Memory B cell (primary cell): ENCODE data around the gene SCPEP1.

ENCODE experiments used
- ATAC-seq: fragments of 150-1000 bp; cut with Tn5 transposase; 2 replicates; pipeline ENCODE4 v1.10.0; 2021; ENCODE audit warnings: low read depth, mild to moderate bottlenecking, moderate library complexity
- DNase-seq, 2 donors: peaks; one replicate each; pipeline ENCODE4 v3.0.0; 2022; ENCODE audit warnings: low spot score in 2 of 2
- H3K27ac Mint-ChIP-seq: one replicate; pipeline ENCODE4 v1.8.0; 2022; ENCODE audit warnings: mild to moderate bottlenecking, moderate library complexity, mixed read lengths
- H3K27me3 Mint-ChIP-seq: one replicate; pipeline ENCODE4 v1.8.0; 2022; ENCODE audit warnings: mixed read lengths
- H3K36me3 Mint-ChIP-seq: one replicate; pipeline ENCODE4 v1.8.0; 2022; ENCODE audit warnings: mild to moderate bottlenecking, mixed read lengths
- H3K4me1 Mint-ChIP-seq: one replicate; pipeline ENCODE4 v1.8.0; 2022; ENCODE audit warnings: mixed read lengths
- H3K4me3 Mint-ChIP-seq: one replicate; pipeline ENCODE4 v1.8.0; 2022; ENCODE audit warnings: mild to moderate bottlenecking, moderate library complexity, mixed read lengths
- H3K9me3 Mint-ChIP-seq: one replicate; pipeline ENCODE4 v1.8.0; 2022; ENCODE audit warnings: mixed read lengths

SCPEP1 gene

DNA sequence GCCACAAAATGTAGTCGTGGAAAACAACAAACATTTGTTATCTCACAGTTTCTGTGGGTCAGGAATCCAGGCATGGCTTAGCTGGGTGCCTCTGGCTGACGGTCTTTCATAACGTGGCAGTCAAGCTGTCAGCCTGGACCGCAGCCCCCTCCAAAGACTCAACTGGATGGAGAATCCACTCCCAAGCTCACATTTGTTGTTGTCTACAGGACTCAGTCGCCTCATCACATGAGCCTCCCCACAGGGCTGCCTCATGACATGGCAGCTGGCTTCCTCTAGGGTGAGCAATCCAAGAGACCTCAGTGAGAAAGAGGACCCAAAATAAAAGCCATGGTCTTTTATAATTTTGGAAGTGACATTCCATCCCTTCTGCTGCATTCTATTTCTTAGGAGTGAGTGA lies 72.4 kb downstream of the SCPEP1 start:
- peaks cover 17% of the 10 kb centered on the region for H3K4me1 Mint-ChIP-seq
- ATAC-seq = no peak
- H3K36me3 Mint-ChIP-seq = no peaks in the 10 kb centered on the region
- H3K4me3 Mint-ChIP-seq = no peak overlapping the region
- DNase-seq = no peak
- no peaks in the 10 kb centered on the region for H3K9me3 Mint-ChIP-seq
- H3K27me3 Mint-ChIP-seq = peaks cover 10% of the 10 kb centered on the region
- no peak overlapping the region for H3K27ac Mint-ChIP-seq

DNA sequence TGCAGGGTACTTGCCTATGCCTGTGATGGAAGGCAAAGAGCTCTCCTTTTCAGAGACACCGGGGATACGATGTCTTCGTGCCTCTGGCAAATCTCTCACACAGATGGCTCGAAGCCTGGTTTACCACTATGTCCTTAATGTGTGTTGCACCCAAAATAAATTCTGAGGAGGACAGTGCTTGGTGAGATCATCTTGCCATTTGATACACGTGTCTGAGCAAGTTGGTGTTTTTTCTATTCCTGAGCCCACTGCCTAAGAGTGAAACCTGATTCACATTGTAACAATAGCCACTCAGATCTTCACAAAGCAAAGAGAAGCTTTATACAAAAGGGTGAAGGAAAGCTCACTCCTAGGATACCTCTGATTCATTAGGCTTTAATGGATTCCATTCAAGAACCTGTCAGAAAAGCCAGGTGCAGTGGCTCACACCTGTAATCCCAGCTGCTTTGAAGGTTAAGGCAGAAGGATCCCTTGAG lies 74.0 kb downstream of the SCPEP1 start:
- Mint-ChIP-seq H3K27ac (no peak overlapping the region), H3K27me3 (peaks cover 8% of the 10 kb centered on the region), H3K4me3 (no peak overlapping the region), H3K9me3 (no peaks in the 10 kb centered on the region), H3K4me1 (peaks cover 15% of the 10 kb centered on the region), H3K36me3 (no peaks in the 10 kb centered on the region)
- DNase-seq (no peak), ATAC-seq (no peak)
